HUES6 (cell line): ENCODE results near the gene ZNF23.

Experiments used
- H3K27ac ChIP-seq: 2 replicates; pipeline ENCODE4 v1.7.0; 2013; ENCODE audit warnings: low read depth, mild to moderate bottlenecking, low read length, inconsistent platforms
- H3K27me3 ChIP-seq: 2 replicates; pipeline ENCODE4 v1.6.1; 2013; ENCODE audit warnings: low read length; ENCODE audit not compliant: control insufficient read depth, insufficient read depth
- H3K36me3 ChIP-seq: 2 replicates; pipeline ENCODE4 v1.6.1; 2013; ENCODE audit warnings: low read length; ENCODE audit not compliant: control insufficient read depth, insufficient read depth
- H3K4me1 ChIP-seq: 2 replicates; pipeline ENCODE4 v1.6.1; 2013; ENCODE audit warnings: low read length; ENCODE audit not compliant: control insufficient read depth, insufficient read depth
- H3K4me3 ChIP-seq: 2 replicates; pipeline ENCODE4 v1.5.1; 2013; ENCODE audit warnings: low read depth, low read length
- H3K9ac ChIP-seq: one replicate; pipeline ENCODE4 v1.6.1; 2013; ENCODE audit warnings: mild to moderate bottlenecking, low read length
- H3K9me3 ChIP-seq: 2 replicates; pipeline ENCODE4 v1.6.1; 2013; ENCODE audit warnings: low read depth, low read length; ENCODE audit not compliant: control insufficient read depth, insufficient read depth

The ZNF23 gene

GRCh38 chr16:71426880-71427615 lies 35.0 kb downstream of the ZNF23 start:
- H3K4me3 ChIP-seq: peak overlapping the region; percentile 12; the same call in 1 of the 2 replicates
- no peaks in the 10 kb centered on the region for H3K9me3 ChIP-seq
- 0 out of 2 replicates have a peak, but pooled peaks cover 4% of the 10 kb centered on the region for H3K4me1 ChIP-seq
- H3K9ac ChIP-seq: no peak overlapping the region
- H3K36me3 ChIP-seq: no peaks in the 10 kb centered on the region
- no peak overlapping the region for H3K27ac ChIP-seq
- peaks cover 39% of the 10 kb centered on the region for H3K27me3 ChIP-seq

GRCh38 chr16:71426069-71426879 lies 35.8 kb downstream of the ZNF23 start:
- peak overlapping the region; percentile 71 for H3K4me3 ChIP-seq

GRCh38 chr16:71425746-71426068 lies 36.3 kb downstream of the ZNF23 start:
- H3K4me3 ChIP-seq: peak overlapping the region; percentile 71
- peaks cover 29% of the 10 kb centered on the region for H3K27me3 ChIP-seq
- H3K4me1 ChIP-seq: 0 out of 2 replicates have a peak, but pooled peaks cover 4% of the 10 kb centered on the region
- H3K9me3 ChIP-seq: no peaks in the 10 kb centered on the region
- H3K27ac ChIP-seq: no peak overlapping the region
- H3K36me3 ChIP-seq: no peaks in the 10 kb centered on the region
- peak overlapping the region; percentile 33 for H3K9ac ChIP-seq

More at GRCh38 chr16:71426069-71426879, 35.8 kb downstream of the ZNF23 start:
- H3K9ac ChIP-seq: peak overlapping the region; percentile 33
- no peaks in the 10 kb centered on the region for H3K36me3 ChIP-seq
- peaks cover 35% of the 10 kb centered on the region for H3K27me3 ChIP-seq
- H3K4me1 ChIP-seq: 0 out of 2 replicates have a peak, but pooled peaks cover 4% of the 10 kb centered on the region
- no peak overlapping the region for H3K27ac ChIP-seq
- H3K9me3 ChIP-seq: no peaks in the 10 kb centered on the region

GRCh38 chr16:71424626-71425025 lies 37.4 kb downstream of the ZNF23 start:
- peaks cover 22% of the 10 kb centered on the region for H3K27me3 ChIP-seq

GRCh38 chr16:71423865-71424264 lies 38.2 kb downstream of the ZNF23 start:
- Histone ChIP-seq H3K9ac (no peak overlapping the region), H3K27ac (no peak overlapping the region), H3K4me1 (0 out of 2 replicates have a peak, but pooled peaks cover 4% of the 10 kb centered on the region), H3K27me3 (peaks cover 22% of the 10 kb centered on the region), H3K9me3 (no peaks in the 10 kb centered on the region), H3K4me3 (no peak overlapping the region), H3K36me3 (no peaks in the 10 kb centered on the region)

More at GRCh38 chr16:71424626-71425025, 37.4 kb downstream of the ZNF23 start:
- H3K27ac ChIP-seq: no peak overlapping the region
- no peak overlapping the region for H3K4me3 ChIP-seq
- H3K9me3 ChIP-seq: no peaks in the 10 kb centered on the region
- H3K4me1 ChIP-seq: 0 out of 2 replicates have a peak, but pooled peaks cover 4% of the 10 kb centered on the region
- no peak overlapping the region for H3K9ac ChIP-seq
- H3K36me3 ChIP-seq: no peaks in the 10 kb centered on the region

- no peaks in the 10 kb centered on the region for H3K36me3 ChIP-seq
- no peaks in the 10 kb centered on the region for H3K9me3 ChIP-seq
- H3K4me3 ChIP-seq: no peak overlapping the region
- no peak overlapping the region for H3K9ac ChIP-seq
- no peak overlapping the region for H3K27ac ChIP-seq
- H3K27me3 ChIP-seq: peaks cover 27% of the 10 kb centered on the region
- H3K4me1 ChIP-seq: 0 out of 2 replicates have a peak, but pooled peaks cover 4% of the 10 kb centered on the region
Observed at GRCh38 chr16:71423016-71423415, 39.0 kb downstream of the ZNF23 start.

GRCh38 chr16:71421911-71422310 lies 40.1 kb downstream of the ZNF23 start:
- no peak overlapping the region for H3K9ac ChIP-seq
- 0 out of 2 replicates have a peak, but pooled peaks cover 4% of the 10 kb centered on the region for H3K4me1 ChIP-seq
- no peak overlapping the region for H3K4me3 ChIP-seq
- no peaks in the 10 kb centered on the region for H3K9me3 ChIP-seq
- H3K27me3 ChIP-seq: peaks cover 27% of the 10 kb centered on the region
- no peaks in the 10 kb centered on the region for H3K36me3 ChIP-seq
- H3K27ac ChIP-seq: no peak overlapping the region

GRCh38 chr16:71414038-71414437 lies 48.0 kb downstream of the ZNF23 start:
- H3K4me1 ChIP-seq: peaks cover 5% of the 10 kb centered on the region; the same call in 1 of the 2 replicates
- H3K27me3 ChIP-seq: peaks cover 14% of the 10 kb centered on the region; the same call in 1 of the 2 replicates
- no peak overlapping the region for H3K4me3 ChIP-seq
- no peak overlapping the region for H3K27ac ChIP-seq
- no peaks in the 10 kb centered on the region for H3K9me3 ChIP-seq
- no peak overlapping the region for H3K9ac ChIP-seq
- no peaks in the 10 kb centered on the region for H3K36me3 ChIP-seq

GRCh38 chr16:71413341-71413740 lies 48.7 kb downstream of the ZNF23 start:
- H3K36me3 ChIP-seq: no peaks in the 10 kb centered on the region
- no peaks in the 10 kb centered on the region for H3K9me3 ChIP-seq
- H3K27ac ChIP-seq: no peak overlapping the region
- peaks cover 5% of the 10 kb centered on the region; the same call in 1 of the 2 replicates for H3K4me1 ChIP-seq
- no peak overlapping the region for H3K4me3 ChIP-seq
- no peak overlapping the region for H3K9ac ChIP-seq
- peaks cover 9% of the 10 kb centered on the region; the same call in 1 of the 2 replicates for H3K27me3 ChIP-seq

GRCh38 chr16:71412270-71413160 lies 49.5 kb downstream of the ZNF23 start:
- no peaks in the 10 kb centered on the region for H3K36me3 ChIP-seq
- peak overlapping the region; percentile 15 for H3K9ac ChIP-seq
- no peaks in the 10 kb centered on the region for H3K9me3 ChIP-seq
- peaks cover 9% of the 10 kb centered on the region; the same call in 1 of the 2 replicates for H3K27me3 ChIP-seq
- H3K27ac ChIP-seq: no peak overlapping the region
- peaks cover 5% of the 10 kb centered on the region; the same call in 1 of the 2 replicates for H3K4me1 ChIP-seq
- peak overlapping the region; percentile 63 for H3K4me3 ChIP-seq
